Lower leg skin (tissue), 4 donors: ENCODE data around the gene PRR30. TPM values are rescaled to one million over a fixed set of nuclear protein-coding genes. Genes with fewer than 3 reads are reported as not detected.

Experiments used
- DNase-seq, 2 donors: peaks; one replicate each; pipeline ENCODE4 v3.0.0-alpha.2; 2019; ENCODE audit warnings: low spot score in 2 of 2
- H3K4me3 ChIP-seq: fragments of 200-600 bp; sonication (generic); 2 replicates; pipeline ENCODE4 v1.5.1; 2017; ENCODE audit warnings: mild to moderate bottlenecking, low read depth; ENCODE audit not compliant: poor library complexity, severe bottlenecking
- CTCF ChIP-seq, 3 donors: fragments of 450-650 bp; IDR thresholded peaks; one replicate each; pipeline ENCODE4 v1.5.1; 2016; ENCODE audit warnings: antibody characterized with exemption in 3 of 3, mild to moderate bottlenecking in 3 of 3, moderate library complexity in 2 of 3
- POLR2A ChIP-seq, 2 donors: fragments of 450-650 bp; IDR thresholded peaks; one replicate each; pipeline ENCODE4 v1.6.1; 2016 to 2017; ENCODE audit warnings: antibody characterized with exemption in 2 of 2, mild to moderate bottlenecking in 1 of 2, moderate library complexity in 1 of 2
- WGBS, 2 donors: methylation state at CpG; one replicate each; pipeline ENCODE4 v1.1.5; 2018; 5-methylcytosine and 5-hydroxymethylcytosine counted together
- intact Hi-C: fragments of 100-400 bp; cut with DNase I; formaldehyde crosslinking; loops from one replicate; pipeline ENCODE4 v1.15.0; 2023; ENCODE audit warnings: low total_unique reads
- total RNA-seq, 4 donors: library from RNA; depleted of rRNA; stranded (reverse); fragments of >200 nt; gene quantifications; one replicate each; pipeline ENCODE4 v1.1.0, GENCODE V29; 2016

PRR30 gene
- total RNA-seq, 4 donors from 2014 or later: not detected

GRCh38 chr2:27109083-27109482 lies 30.1 kb downstream of the PRR30 start:
- H3K4me3 ChIP-seq: no peak overlapping the region
- 91 to 92% methylated on average over 3 of the region's 3 CpGs for WGBS, 2 donors
- intact Hi-C loops: no loop called here
- no peak for DNase-seq
- TF ChIP-seq CTCF (IDR thresholded peaks at IDR 0.05) (no peak), POLR2A (IDR thresholded peaks at IDR 0.05) (no peak)

GRCh38 chr2:27108221-27108620 lies 31.0 kb downstream of the PRR30 start:
- H3K4me3 ChIP-seq: no peak overlapping the region
- 85 to 89% methylated on average over 2 of the region's 2 CpGs for WGBS, 2 donors
- intact Hi-C loops: no loop called here
- no peak for DNase-seq
- TF ChIP-seq POLR2A (IDR thresholded peaks at IDR 0.05) (no peak), CTCF (IDR thresholded peaks at IDR 0.05) (no peak)

GRCh38 chr2:27105981-27106380 lies 33.2 kb downstream of the PRR30 start:
- TF ChIP-seq POLR2A (IDR thresholded peaks at IDR 0.05) (no peak), CTCF (IDR thresholded peaks at IDR 0.05) (no peak)
- intact Hi-C loops: no loop called here
- no peak overlapping the region for H3K4me3 ChIP-seq
- WGBS, 2 donors: 58 to 73% methylated on average over 3 of the region's 3 CpGs
- DNase-seq: no peak

- no peak overlapping the region for H3K4me3 ChIP-seq
- TF ChIP-seq POLR2A (IDR thresholded peaks at IDR 0.05) (no peak), CTCF (IDR thresholded peaks at IDR 0.05) (no peak)
- intact Hi-C loops: loop anchor here (5.0 kb wide), 1 partner anchor 180 kb away; the partner anchor contains the start of gene TRIM54
- DNase-seq: no peak
- 83 to 87% methylated on average over 5 of the region's 5 CpGs for WGBS, 2 donors
These were observed 36.9 kb downstream of the PRR30 start for GRCh38 chr2:27102329-27102728.

- WGBS, 2 donors: 80 to 87% methylated on average over 9 to 10 of the region's 10 CpGs
- intact Hi-C loops: loop anchor here (5.0 kb wide), 1 partner anchor 182 kb away; the partner anchor contains the start of gene TRIM54
- TF ChIP-seq CTCF (IDR thresholded peaks at IDR 0.05) (no peak), POLR2A (IDR thresholded peaks at IDR 0.05) (no peak)
- no peak overlapping the region for H3K4me3 ChIP-seq
- no peak for DNase-seq
These were observed 39.2 kb downstream of the PRR30 start for GRCh38 chr2:27100036-27100435.

GRCh38 chr2:27099334-27099955 lies 39.8 kb downstream of the PRR30 start:
- intact Hi-C loops: no loop called here
- 88 to 90% methylated on average over 19 of the region's 19 CpGs for WGBS, 2 donors
- DNase-seq: no peak
- TF ChIP-seq CTCF (IDR thresholded peaks at IDR 0.05): no peak
- no peak for TF ChIP-seq POLR2A (IDR thresholded peaks at IDR 0.05)
- H3K4me3 ChIP-seq: no peak overlapping the region
